NCI-H748 treated with DMSO at 0.1 percent for 48 hours (cell line): ENCODE measurements around the gene NAPG.
A peak's percentile ranks its signal among the peaks of the same experiment; 100 is the strongest.
"Not testable (repeated sequence)": the region's sequence is repeated elsewhere in the genome, so short reads cannot be mapped to it uniquely, and the experiment has no call there.

ENCODE experiments used
- DNase-seq: peaks from one replicate; lab custom pipeline; 2025; lab: John Stamatoyannopoulos, UW

The NAPG gene

GRCh38 chr18:10514082-10514481 lies 11.7 kb upstream of the NAPG start:
- no peak for DNase-seq

GRCh38 chr18:10514601-10515000 lies 11.2 kb upstream of the NAPG start:
- DNase-seq, result no peak

- DNase-seq, result no peak
Measured at GRCh38 chr18:10515456-10515855, 10.4 kb upstream of the NAPG start.

- no peak for DNase-seq
Measured at GRCh38 chr18:10516078-10516477, 9.7 kb upstream of the NAPG start.

GRCh38 chr18:10518595-10519255 lies 7.1 kb upstream of the NAPG start:
- DNase-seq, result peak; percentile 65

GRCh38 chr18:10519366-10519765 lies 6.5 kb upstream of the NAPG start:
- no peak for DNase-seq

- peak; percentile 78 for DNase-seq
Measured at GRCh38 chr18:10519999-10520935, 5.6 kb upstream of the NAPG start.

GRCh38 chr18:10521566-10521965 lies 4.3 kb upstream of the NAPG start:
- DNase-seq, result no peak

GRCh38 chr18:10522574-10522973 lies 3.3 kb upstream of the NAPG start:
- DNase-seq, result no peak

GRCh38 chr18:10523544-10523943 lies 2.3 kb upstream of the NAPG start:
- no peak for DNase-seq

- DNase-seq, result no peak
Measured at GRCh38 chr18:10524507-10525370, 1.1 kb upstream of the NAPG start.

- DNase-seq, result no peak
Measured at GRCh38 chr18:10525371-10525691, 496 bp upstream of the NAPG start.

GRCh38 chr18:10526561-10526949 lies 728 bp downstream of the NAPG start:
- no peak for DNase-seq

GRCh38 chr18:10528439-10528838 lies 2.6 kb downstream of the NAPG start:
- no peak for DNase-seq

- DNase-seq, result no peak
Measured at GRCh38 chr18:10530002-10530401, 4.2 kb downstream of the NAPG start.

GRCh38 chr18:10530852-10531251 lies 5.0 kb downstream of the NAPG start:
- DNase-seq, result no peak

GRCh38 chr18:10533111-10533510 lies 7.3 kb downstream of the NAPG start:
- no peak for DNase-seq

- no peak for DNase-seq
Measured at GRCh38 chr18:10536280-10536679, 10.5 kb downstream of the NAPG start.

- DNase-seq, result no peak
Measured at GRCh38 chr18:10537765-10538164, 11.9 kb downstream of the NAPG start.

GRCh38 chr18:10539124-10539523 lies 13.3 kb downstream of the NAPG start:
- DNase-seq, result not testable (repeated sequence)

GRCh38 chr18:10543277-10543676 lies 17.4 kb downstream of the NAPG start:
- no peak for DNase-seq

- no peak for DNase-seq
Measured at GRCh38 chr18:10544093-10544748, 18.4 kb downstream of the NAPG start.
